Measurements from ENCODE around the gene PROZ. TPM values are rescaled to one million over a fixed set of nuclear protein-coding genes. Genes with fewer than 3 reads are reported as not detected.

The PROZ gene
- total RNA-seq, 2 experiments from 2014 or later: not detected

DNA sequence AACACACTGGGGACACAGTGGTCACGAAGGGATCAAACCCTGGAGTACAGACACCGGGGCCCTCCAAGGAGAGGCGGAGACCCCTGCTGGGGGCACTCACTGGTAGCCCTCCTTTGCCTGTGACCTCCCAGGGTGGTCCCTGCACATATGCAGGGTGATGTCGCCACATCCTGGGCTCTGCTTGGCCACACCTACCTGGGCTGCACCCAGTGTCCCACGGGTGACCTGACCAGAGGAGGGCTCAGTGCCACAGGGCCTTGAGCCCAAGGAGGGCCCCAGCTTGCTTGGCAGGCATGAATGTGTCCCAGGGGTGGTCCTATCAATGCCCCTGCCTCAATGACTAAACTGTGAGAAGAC lies 45.9 kb downstream of the PROZ start:
- Histone ChIP-seq H3K27me3 (ENCODE audit: control insufficient read depth in 1 of 2, insufficient read depth in 2 of 2, low read length in 2 of 2) (no peaks in the 10 kb centered on the region), H3K9me3 (ENCODE audit: control insufficient read depth in 1 of 2, insufficient read depth in 1 of 2, low read length in 2 of 2) (no peaks in the 10 kb centered on the region), H3K36me3 (ENCODE audit: insufficient read depth, low read length) (peaks cover 32% of the 10 kb centered on the region), H3K4me3 (ENCODE audit: low read length) (no peak overlapping the region), H3K27ac (ENCODE audit: low read depth in 1 of 2, low read length in 2 of 2) (no peak overlapping the region), H3K4me1 (ENCODE audit: insufficient read depth, low read length) (peaks cover 49% of the 10 kb centered on the region)
- Mint-ChIP-seq H3K27me3 (no peaks in the 10 kb centered on the region), H3K4me1 (ENCODE audit: low read depth) (peaks cover 61% of the 10 kb centered on the region), H3K27ac (no peak overlapping the region), H3K9me3 (no peaks in the 10 kb centered on the region), H3K4me3 (no peak overlapping the region), H3K36me3 (ENCODE audit: low read depth) (peaks cover 53% of the 10 kb centered on the region)
- DNase-seq (no peak), ATAC-seq (ENCODE audit: poor library complexity) (no peak)
- TF ChIP-seq, protein P1, sequence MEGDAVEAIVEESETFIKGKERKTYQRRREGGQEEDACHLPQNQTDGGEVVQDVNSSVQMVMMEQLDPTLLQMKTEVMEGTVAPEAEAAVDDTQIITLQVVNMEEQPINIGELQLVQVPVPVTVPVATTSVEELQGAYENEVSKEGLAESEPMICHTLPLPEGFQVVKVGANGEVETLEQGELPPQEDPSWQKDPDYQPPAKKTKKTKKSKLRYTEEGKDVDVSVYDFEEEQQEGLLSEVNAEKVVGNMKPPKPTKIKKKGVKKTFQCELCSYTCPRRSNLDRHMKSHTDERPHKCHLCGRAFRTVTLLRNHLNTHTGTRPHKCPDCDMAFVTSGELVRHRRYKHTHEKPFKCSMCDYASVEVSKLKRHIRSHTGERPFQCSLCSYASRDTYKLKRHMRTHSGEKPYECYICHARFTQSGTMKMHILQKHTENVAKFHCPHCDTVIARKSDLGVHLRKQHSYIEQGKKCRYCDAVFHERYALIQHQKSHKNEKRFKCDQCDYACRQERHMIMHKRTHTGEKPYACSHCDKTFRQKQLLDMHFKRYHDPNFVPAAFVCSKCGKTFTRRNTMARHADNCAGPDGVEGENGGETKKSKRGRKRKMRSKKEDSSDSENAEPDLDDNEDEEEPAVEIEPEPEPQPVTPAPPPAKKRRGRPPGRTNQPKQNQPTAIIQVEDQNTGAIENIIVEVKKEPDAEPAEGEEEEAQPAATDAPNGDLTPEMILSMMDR (IDR thresholded peaks at IDR 0.05): no peak
- ChIA-PET CTCF (no interaction called here), POLR2A (no interaction called here)
- intact Hi-C loops (cut with DNase I, micrococcal nuclease): loop anchor here in 1 of 2 experiments (10.0 kb wide), 1 partner anchor 290 kb away; the partner anchor contains the start of gene DCUN1D2

DNA sequence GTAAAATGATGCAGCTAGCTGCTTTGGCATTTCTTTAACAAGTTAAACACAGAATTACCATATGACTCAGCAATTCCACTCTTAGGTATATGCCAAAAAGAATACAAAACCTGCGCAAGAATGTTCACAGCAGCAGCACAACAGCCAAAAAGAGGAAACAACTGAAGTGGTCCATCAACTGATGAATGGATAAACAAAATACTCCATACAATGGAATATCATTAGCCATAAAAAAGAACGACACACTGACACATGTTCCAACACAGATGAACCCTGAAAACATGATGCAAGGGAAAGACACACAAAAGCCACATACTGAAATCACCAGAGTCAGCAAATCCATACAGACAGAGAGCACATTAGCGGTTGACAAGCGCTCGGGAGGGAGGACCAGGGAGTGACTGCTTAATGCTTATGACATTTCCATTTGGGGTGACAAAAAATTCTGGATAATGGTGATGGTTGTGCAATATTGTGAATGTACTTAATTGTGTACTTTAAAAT lies 47.0 kb downstream of the PROZ start:
- DNase-seq (no peak), ATAC-seq (ENCODE audit: poor library complexity) (no peak)
- Mint-ChIP-seq H3K4me3 (peak overlapping the region; percentile 95), H3K36me3 (ENCODE audit: low read depth) (peaks cover 51% of the 10 kb centered on the region), H3K9me3 (no peaks in the 10 kb centered on the region), H3K27ac (peak overlapping the region; percentile 88), H3K27me3 (no peaks in the 10 kb centered on the region), H3K4me1 (ENCODE audit: low read depth) (peaks cover 67% of the 10 kb centered on the region)
- POLR2A ChIA-PET: no interaction called here
- CTCF ChIA-PET: no interaction called here
- no peaks in the 10 kb centered on the region for H3K27me3 ChIP-seq (ENCODE audit: control insufficient read depth in 1 of 2, insufficient read depth in 2 of 2, low read length in 2 of 2)
- TF ChIP-seq, protein P1 (IDR thresholded peaks at IDR 0.05): no peak
- H3K4me1 ChIP-seq (ENCODE audit: insufficient read depth, low read length): peaks cover 51% of the 10 kb centered on the region
- H3K4me3 ChIP-seq (ENCODE audit: low read length): no peak overlapping the region
- intact Hi-C loops (cut with DNase I, micrococcal nuclease): loop anchor here (5.0 to 10.0 kb wide), 4 partner anchors 53 to 518 kb away; partner anchors contain the start of gene DCUN1D2 (in 1 of the 2)
- no peaks in the 10 kb centered on the region for H3K9me3 ChIP-seq (ENCODE audit: control insufficient read depth in 1 of 2, insufficient read depth in 1 of 2, low read length in 2 of 2)
- no peak overlapping the region for H3K27ac ChIP-seq (ENCODE audit: low read depth in 1 of 2, low read length in 2 of 2)
- H3K36me3 ChIP-seq (ENCODE audit: insufficient read depth, low read length): peaks cover 22% of the 10 kb centered on the region

DNA sequence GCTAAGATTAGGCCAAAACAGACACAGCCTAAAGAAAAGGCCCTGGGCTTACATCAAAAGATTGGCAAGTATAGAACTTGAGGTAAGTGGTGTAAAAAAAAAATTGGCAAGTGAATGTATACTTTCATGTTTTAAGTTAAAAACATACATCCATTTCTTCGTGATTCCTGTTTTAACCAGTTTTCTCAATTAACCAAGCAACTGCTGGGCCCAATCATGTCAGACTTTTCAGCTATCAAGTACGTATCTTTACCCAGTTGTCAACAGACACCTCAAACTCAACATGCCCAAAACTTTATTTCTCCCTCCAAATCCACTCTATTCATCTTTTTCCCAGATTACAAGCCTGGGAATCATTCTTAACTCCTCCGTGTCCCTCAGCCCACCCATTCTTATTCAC lies 49.0 kb downstream of the PROZ start:
- H3K9me3 Mint-ChIP-seq: no peaks in the 10 kb centered on the region
- peaks cover 30% of the 10 kb centered on the region for H3K36me3 ChIP-seq (ENCODE audit: insufficient read depth, low read length)
- ChIA-PET CTCF (interaction anchor here (1.3 kb wide), 1 partner anchor 12 kb away, joined by 3 read pairs; no protein-coding TSS in a partner anchor), POLR2A (interaction anchor here (0.7 to 3.3 kb wide), 4 partner anchors 12 to 251 kb away, joined by 3 to 26 read pairs (median 3); partner anchors contain the start of gene MCF2L)
- H3K9me3 ChIP-seq (ENCODE audit: control insufficient read depth in 1 of 2, insufficient read depth in 1 of 2, low read length in 2 of 2): no peaks in the 10 kb centered on the region
- intact Hi-C loops (cut with DNase I, micrococcal nuclease): loop anchor here (5.0 to 10.0 kb wide), 4 partner anchors 55 to 520 kb away; partner anchors contain the start of gene DCUN1D2 (in 1 of the 2)
- H3K36me3 Mint-ChIP-seq (ENCODE audit: low read depth): peaks cover 60% of the 10 kb centered on the region
- peak overlapping the region; percentile 88 for H3K27ac Mint-ChIP-seq
- peaks cover 61% of the 10 kb centered on the region for H3K4me1 ChIP-seq (ENCODE audit: insufficient read depth, low read length)
- ATAC-seq (ENCODE audit: poor library complexity): no peak
- no peaks in the 10 kb centered on the region for H3K27me3 ChIP-seq (ENCODE audit: control insufficient read depth in 1 of 2, insufficient read depth in 2 of 2, low read length in 2 of 2)
- TF ChIP-seq, protein P1 (IDR thresholded peaks at IDR 0.05): no peak
- H3K4me1 Mint-ChIP-seq (ENCODE audit: low read depth): peaks cover 76% of the 10 kb centered on the region
- peak overlapping the region; percentile 95 for H3K4me3 Mint-ChIP-seq
- H3K27me3 Mint-ChIP-seq: no peaks in the 10 kb centered on the region
- no peak for DNase-seq
- peak overlapping the region; percentile 71 for H3K4me3 ChIP-seq (ENCODE audit: low read length)
- H3K27ac ChIP-seq (ENCODE audit: low read depth in 1 of 2, low read length in 2 of 2): peak overlapping the region in 1 of 2 donors; percentile 93
